Vagina (tissue), 2 donors: ENCODE results near the gene SCRT2. TPM values are rescaled to one million over a fixed set of nuclear protein-coding genes. Genes with fewer than 3 reads are reported as not detected.

Source experiments
- DNase-seq, 2 donors: peaks; one replicate each; pipeline ENCODE4 v3.0.0-alpha.2; 2017; ENCODE audit errors: extremely low spot score in 2 of 2
- H3K27ac ChIP-seq: fragments of 200-600 bp; sonication (generic); one replicate; pipeline ENCODE4 v1.5.1; 2019
- H3K27me3 ChIP-seq: fragments of 200-600 bp; sonication (generic); one replicate; pipeline ENCODE4 v1.5.1; 2019
- H3K36me3 ChIP-seq, 2 donors: fragments of 200-600 bp; sonication (generic); one replicate each; pipeline ENCODE4 v1.5.1; 2017 to 2019
- H3K4me1 ChIP-seq: fragments of 200-600 bp; sonication (generic); one replicate; pipeline ENCODE4 v1.5.1; 2019
- H3K4me3 ChIP-seq, 2 donors: fragments of 200-600 bp; sonication (generic); 1 replicate in 1 of 2; 2 replicates in 1 of 2; pipeline ENCODE4 v1.5.1; 2016 to 2019
- H3K9me3 ChIP-seq: fragments of 200-600 bp; sonication (generic); one replicate; pipeline ENCODE4 v1.5.1; 2019
- POLR2A ChIP-seq, 2 donors: fragments of 450-650 bp; IDR thresholded peaks; one replicate each; pipeline ENCODE4 v1.6.1; 2017; ENCODE audit warnings: antibody characterized with exemption in 2 of 2, mild to moderate bottlenecking in 2 of 2, moderate library complexity in 2 of 2
- POLR2AphosphoS5 ChIP-seq, 2 donors: sonication (generic); formaldehyde crosslinking; IDR thresholded peaks; one replicate each; pipeline ENCODE4 v1.9.0; 2017; ENCODE audit warnings: antibody characterized with exemption in 2 of 2, mild to moderate bottlenecking in 2 of 2, low read depth in 1 of 2; ENCODE audit not compliant: insufficient read depth in 1 of 2
- intact Hi-C: fragments of 100-400 bp; cut with DNase I; formaldehyde crosslinking; loops from one replicate; pipeline ENCODE4 v1.15.1; 2023
- total RNA-seq: library from RNA; depleted of rRNA; stranded (reverse); fragments of >200 nt; gene quantifications from one replicate; pipeline ENCODE4 v1.2.3, GENCODE V29; 2016
- TF ChIP-seq, protein P1 (sequence below), 3 experiments: fragments of 450-650 bp in 2 of 3; fragments of 200-600 bp in 1 of 3; sonication (generic) in 1 of 3; IDR thresholded peaks; one replicate each; pipeline ENCODE4 v1.5.1; 2017 to 2019; ENCODE audit warnings: antibody characterized with exemption in 3 of 3, mild to moderate bottlenecking in 2 of 3, moderate library complexity in 2 of 3

SCRT2 gene
- total RNA-seq, 1 donor from 2014 or later: not detected

DNA sequence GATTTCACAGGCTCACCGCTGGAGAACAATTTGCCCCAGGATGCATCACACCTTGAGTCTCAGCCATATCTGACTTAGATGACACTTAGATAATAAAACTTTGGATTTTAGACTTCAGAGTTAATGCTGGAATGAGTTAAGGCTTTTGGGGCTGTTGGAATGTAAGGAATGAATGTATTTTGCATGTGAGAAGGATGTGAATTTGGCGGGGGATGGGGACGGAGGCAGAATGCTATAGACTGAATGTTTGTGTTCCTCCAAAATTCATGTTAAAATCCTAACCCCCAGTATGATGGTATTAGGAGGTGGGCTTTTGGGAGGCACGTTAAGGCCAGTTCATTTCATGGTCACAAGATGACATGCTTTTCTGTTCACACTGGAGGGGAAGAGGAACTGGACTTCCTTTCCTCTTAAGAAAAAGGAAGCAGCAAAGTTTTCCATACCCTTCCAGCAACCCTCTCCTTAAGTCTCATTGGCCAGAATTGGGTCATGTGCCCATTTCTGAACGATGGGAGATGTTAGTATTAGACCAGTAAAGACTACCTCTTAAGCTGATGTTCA, 16.8 kb downstream of the SCRT2 start:
- intact Hi-C loops: no loop called here
- DNase-seq: no peak
- H3K4me1 ChIP-seq: peaks cover 10% of the 10 kb centered on the region
- H3K9me3 ChIP-seq: no peaks in the 10 kb centered on the region
- no peak for TF ChIP-seq POLR2AphosphoS5 (IDR thresholded peaks at IDR 0.05; ENCODE audit: insufficient read depth in 1 of 2, low read depth in 1 of 2)
- no peak for TF ChIP-seq POLR2A (IDR thresholded peaks at IDR 0.05)
- TF ChIP-seq, protein P1, sequence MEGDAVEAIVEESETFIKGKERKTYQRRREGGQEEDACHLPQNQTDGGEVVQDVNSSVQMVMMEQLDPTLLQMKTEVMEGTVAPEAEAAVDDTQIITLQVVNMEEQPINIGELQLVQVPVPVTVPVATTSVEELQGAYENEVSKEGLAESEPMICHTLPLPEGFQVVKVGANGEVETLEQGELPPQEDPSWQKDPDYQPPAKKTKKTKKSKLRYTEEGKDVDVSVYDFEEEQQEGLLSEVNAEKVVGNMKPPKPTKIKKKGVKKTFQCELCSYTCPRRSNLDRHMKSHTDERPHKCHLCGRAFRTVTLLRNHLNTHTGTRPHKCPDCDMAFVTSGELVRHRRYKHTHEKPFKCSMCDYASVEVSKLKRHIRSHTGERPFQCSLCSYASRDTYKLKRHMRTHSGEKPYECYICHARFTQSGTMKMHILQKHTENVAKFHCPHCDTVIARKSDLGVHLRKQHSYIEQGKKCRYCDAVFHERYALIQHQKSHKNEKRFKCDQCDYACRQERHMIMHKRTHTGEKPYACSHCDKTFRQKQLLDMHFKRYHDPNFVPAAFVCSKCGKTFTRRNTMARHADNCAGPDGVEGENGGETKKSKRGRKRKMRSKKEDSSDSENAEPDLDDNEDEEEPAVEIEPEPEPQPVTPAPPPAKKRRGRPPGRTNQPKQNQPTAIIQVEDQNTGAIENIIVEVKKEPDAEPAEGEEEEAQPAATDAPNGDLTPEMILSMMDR (IDR thresholded peaks at IDR 0.05): no peak
- H3K27ac ChIP-seq: no peak overlapping the region
- H3K4me3 ChIP-seq: no peak overlapping the region
- no peaks in the 10 kb centered on the region for H3K36me3 ChIP-seq
- peaks cover 9% of the 10 kb centered on the region for H3K27me3 ChIP-seq

DNA sequence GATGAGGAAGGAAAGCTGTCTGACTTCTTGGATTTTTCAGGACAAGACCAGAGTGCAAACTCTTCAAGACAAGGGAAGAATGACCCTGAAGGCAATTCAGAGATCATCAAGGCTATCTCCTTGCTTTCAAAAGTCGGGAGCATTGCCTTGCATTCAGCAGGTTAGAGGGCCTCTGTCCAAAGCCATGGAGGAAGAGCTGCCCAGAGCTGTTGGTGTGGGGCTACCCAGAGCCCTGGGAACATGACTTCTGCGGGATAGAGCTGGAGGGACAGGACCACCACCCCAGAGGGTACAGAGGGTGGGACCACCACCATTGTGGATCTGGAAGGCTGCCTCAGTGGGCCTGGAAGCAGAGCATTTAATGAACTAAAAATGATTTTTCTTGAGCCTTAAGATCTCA, 17.4 kb downstream of the SCRT2 start:
- Histone ChIP-seq H3K27ac (no peak overlapping the region), H3K27me3 (peaks cover 9% of the 10 kb centered on the region), H3K4me3 (no peak overlapping the region), H3K9me3 (no peaks in the 10 kb centered on the region), H3K4me1 (peaks cover 14% of the 10 kb centered on the region), H3K36me3 (no peaks in the 10 kb centered on the region)
- no peak for DNase-seq
- intact Hi-C loops: no loop called here
- TF ChIP-seq POLR2A (IDR thresholded peaks at IDR 0.05): no peak
- TF ChIP-seq, protein P1 (IDR thresholded peaks at IDR 0.05): no peak
- TF ChIP-seq POLR2AphosphoS5 (IDR thresholded peaks at IDR 0.05; ENCODE audit: insufficient read depth in 1 of 2, low read depth in 1 of 2): no peak

DNA sequence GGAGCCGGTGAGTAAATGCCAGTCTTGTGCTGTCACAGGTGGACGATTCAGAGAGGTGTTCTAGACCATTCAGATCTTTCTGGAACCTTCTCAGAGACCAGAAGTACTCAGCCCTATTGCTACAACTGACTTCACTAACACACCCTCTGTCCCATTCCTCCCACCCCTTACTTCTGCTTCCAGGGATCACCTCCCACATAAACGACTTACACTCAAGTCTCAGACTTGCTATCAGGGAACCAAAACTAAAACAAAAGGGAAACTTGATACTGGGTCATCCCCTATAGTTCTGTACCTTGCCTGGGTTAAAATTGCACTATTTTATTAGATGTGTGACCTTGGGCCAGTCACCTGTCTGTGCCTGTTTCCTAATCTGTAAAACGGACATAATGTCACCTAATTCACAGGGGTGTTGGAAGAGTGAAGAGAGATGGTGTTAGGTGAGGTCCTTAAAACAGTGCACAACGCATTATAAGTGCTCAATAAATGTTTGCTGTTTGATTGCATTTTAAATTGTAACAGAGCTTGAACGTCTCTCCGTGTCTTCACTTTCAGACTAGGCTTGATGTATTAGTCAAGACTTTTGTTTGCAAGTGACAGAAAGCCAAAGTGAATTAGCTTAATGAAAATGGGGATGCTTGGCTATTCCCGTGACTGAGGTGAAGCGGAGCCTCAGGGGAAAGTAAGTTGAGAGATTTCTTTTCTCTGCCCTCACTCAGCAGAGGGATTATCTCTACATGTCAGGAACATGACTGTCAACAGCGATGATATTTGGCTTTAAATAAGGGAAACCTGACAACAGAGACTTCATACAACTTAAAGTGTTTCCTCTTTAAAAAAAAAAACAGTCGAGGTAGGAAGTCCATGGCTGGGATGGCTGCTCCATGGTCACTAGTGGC, 19.6 kb downstream of the SCRT2 start:
- no peak for DNase-seq
- no peaks in the 10 kb centered on the region for H3K9me3 ChIP-seq
- intact Hi-C loops: no loop called here
- H3K27me3 ChIP-seq: no peaks in the 10 kb centered on the region
- TF ChIP-seq POLR2AphosphoS5 (IDR thresholded peaks at IDR 0.05; ENCODE audit: insufficient read depth in 1 of 2, low read depth in 1 of 2) (no peak), POLR2A (IDR thresholded peaks at IDR 0.05) (no peak)
- TF ChIP-seq, protein P1 (IDR thresholded peaks at IDR 0.05): no peak
- H3K4me1 ChIP-seq: peaks cover 25% of the 10 kb centered on the region
- H3K36me3 ChIP-seq: no peaks in the 10 kb centered on the region
- no peak overlapping the region for H3K4me3 ChIP-seq
- H3K27ac ChIP-seq: no peak overlapping the region

DNA sequence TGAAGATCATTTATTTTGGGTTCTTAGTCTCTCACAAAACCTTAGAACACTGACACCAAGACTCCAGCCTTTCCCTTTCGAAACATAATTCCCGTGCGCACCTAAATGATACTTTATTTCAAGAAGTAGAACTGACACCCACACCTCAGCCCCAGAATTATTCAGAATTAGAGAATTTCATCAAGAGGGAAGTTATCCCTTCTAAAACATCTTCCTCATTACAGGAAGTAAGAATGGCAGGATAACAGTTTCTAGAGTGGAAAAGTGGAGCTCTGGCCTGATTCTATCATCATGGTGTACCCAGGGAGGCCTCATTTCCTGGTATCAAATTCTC, 21.2 kb downstream of the SCRT2 start:
- Histone ChIP-seq H3K36me3 (no peaks in the 10 kb centered on the region), H3K4me3 (no peak overlapping the region), H3K9me3 (no peaks in the 10 kb centered on the region), H3K27me3 (no peaks in the 10 kb centered on the region), H3K4me1 (peaks cover 25% of the 10 kb centered on the region), H3K27ac (no peak overlapping the region)
- intact Hi-C loops: no loop called here
- no peak for TF ChIP-seq POLR2AphosphoS5 (IDR thresholded peaks at IDR 0.05; ENCODE audit: insufficient read depth in 1 of 2, low read depth in 1 of 2)
- no peak for TF ChIP-seq POLR2A (IDR thresholded peaks at IDR 0.05)
- TF ChIP-seq, protein P1 (IDR thresholded peaks at IDR 0.05): no peak
- DNase-seq: no peak
